HCT116 (cell line): ENCODE results near the gene OIP5. TPM values are rescaled to one million over a fixed set of nuclear protein-coding genes. Genes with fewer than 3 reads are reported as not detected.
"Not testable (repeated sequence)": the region's sequence is repeated elsewhere in the genome, so short reads cannot be mapped to it uniquely, and the experiment has no call there.

Experiments
- ATAC-seq: fragments of 200-7000 bp; cut with Tn5 transposase; 2 replicates; pipeline ENCODE4 v1.9.1; 2020; ENCODE audit warnings: mild to moderate bottlenecking, moderate library complexity
- BruUV-seq: library from RNA; stranded (reverse); fragments of 400-500 nt; replicated peaks from 2 replicates; lab custom pipeline; 2021; lab: Mats Ljungman, UMichigan
- CTCF ChIA-PET: fragments of 300-600 bp; sonication (Branson Sonifier 250); formaldehyde crosslinking; loops from one replicate; lab custom pipeline; 2021; ENCODE audit warnings: antibody characterized with exemption; lab: Charles Lee
- POLR2A ChIA-PET: fragments of 300-600, 350-600 bp; sonication (Branson Sonifier 250); formaldehyde crosslinking; loops from one replicate; lab custom pipeline; 2021; ENCODE audit warnings: antibody characterized with exemption; lab: Charles Lee
- RAD21 ChIA-PET, 2 experiments: fragments of 300-600 bp; sonication (Branson Sonifier 250); formaldehyde crosslinking; loops; one replicate each; lab custom pipeline; 2023; ENCODE audit warnings: low total read pairs in 2 of 2; ENCODE audit not compliant: uncharacterized antibody in 2 of 2, unreplicated experiment in 2 of 2, low non-redundant PET in 1 of 2; lab: Charles Lee
- DNase-seq: peaks from one replicate; pipeline ENCODE4 v3.0.0-alpha.2; 2010; ENCODE audit warnings: low read depth, low spot score
- H2AFZ ChIP-seq: fragments of 200-600 bp; shearing (Covaris generic), sonication (generic); 2 replicates; pipeline ENCODE4 v1.6.1; 2017; ENCODE audit warnings: low read depth, mixed run types, mixed read lengths, antibody characterized with exemption, low read length; ENCODE audit not compliant: poor library complexity, severe bottlenecking
- H3K27ac ChIP-seq: 2 replicates; pipeline ENCODE4 v1.5.1; 2012; ENCODE audit warnings: low read depth, low read length
- H3K27me3 ChIP-seq: fragments of 200-600 bp; sonication (generic); 2 replicates; pipeline ENCODE4 v1.6.1; 2016; ENCODE audit warnings: mixed run types, low read length, mixed read lengths; ENCODE audit not compliant: insufficient read depth
- H3K36me3 ChIP-seq, 2 experiments: fragments of 200-500 bp in 1 of 2; fragments of 200-600 bp in 1 of 2; sonication (Bioruptor generic) in 1 of 2; sonication (generic) in 1 of 2; 2 replicates each; pipeline versions ENCODE4 v1.5.1 to v1.6.1; 2014 to 2016; ENCODE audit warnings: low read length in 2 of 2, inconsistent platforms in 1 of 2, mixed read lengths in 1 of 2, mixed run types in 1 of 2; ENCODE audit not compliant: insufficient read depth in 2 of 2, control insufficient read depth in 1 of 2
- H3K4me1 ChIP-seq, 2 experiments: fragments of 200-600 bp in 1 of 2; sonication (generic) in 1 of 2; 2 replicates each; pipeline versions ENCODE4 v1.5.1 to v1.6.1; 2012 to 2017; ENCODE audit warnings: low read length in 2 of 2, inconsistent platforms in 1 of 2, mild to moderate bottlenecking in 1 of 2, mixed read lengths in 1 of 2, mixed run types in 1 of 2, moderate library complexity in 1 of 2; ENCODE audit not compliant: insufficient read depth in 2 of 2, control insufficient read depth in 1 of 2
- H3K4me2 ChIP-seq: fragments of 200-600 bp; sonication (generic); 2 replicates; pipeline ENCODE4 v1.6.1; 2017; ENCODE audit warnings: mixed run types, low read length, mixed read lengths
- H3K4me3 ChIP-seq, 2 experiments: fragments of 200-600 bp in 1 of 2; sonication (generic) in 1 of 2; replicated peaks in 1 of 2; 2 replicates each; pipeline ENCODE4 v1.5.1; 2011 to 2016; ENCODE audit warnings: low read length in 2 of 2, control low read depth in 1 of 2, low read depth in 1 of 2, mild to moderate bottlenecking in 1 of 2, mixed read lengths in 1 of 2, mixed run types in 1 of 2
- H3K79me2 ChIP-seq: fragments of 200-600 bp; sonication (generic); 2 replicates; pipeline ENCODE4 v1.6.1; 2017; ENCODE audit warnings: mild to moderate bottlenecking, mixed run types, low read length, moderate library complexity, mixed read lengths; ENCODE audit not compliant: insufficient read depth
- H3K9ac ChIP-seq: fragments of 200-600 bp; sonication (generic); 2 replicates; pipeline ENCODE4 v1.6.1; 2016; ENCODE audit warnings: low read length, mixed read lengths
- H3K9me2 ChIP-seq: fragments of 200-600 bp; sonication (generic), shearing (Covaris generic); 2 replicates; pipeline ENCODE4 v1.6.1; 2017; ENCODE audit warnings: mixed run types, mild to moderate bottlenecking, moderate library complexity; ENCODE audit not compliant: insufficient read depth
- H3K9me3 ChIP-seq, 2 experiments: fragments of 200-500 bp in 1 of 2; fragments of 200-600 bp in 1 of 2; sonication (Bioruptor generic) in 1 of 2; sonication (generic) in 1 of 2; 2 replicates each; pipeline ENCODE4 v1.6.1; 2014 to 2017; ENCODE audit warnings: low read length in 2 of 2, mixed read lengths in 2 of 2, inconsistent platforms in 1 of 2, low read depth in 1 of 2, mild to moderate bottlenecking in 1 of 2, mixed run types in 1 of 2, moderate library complexity in 1 of 2; ENCODE audit not compliant: control insufficient read depth in 1 of 2, insufficient read depth in 1 of 2
- H4K20me1 ChIP-seq: fragments of 200-600 bp; sonication (generic), shearing (Covaris generic); 2 replicates; pipeline ENCODE4 v1.6.1; 2017; ENCODE audit warnings: mixed run types, mild to moderate bottlenecking, moderate library complexity; ENCODE audit not compliant: insufficient read depth
- CEBPB ChIP-seq: IDR thresholded peaks from 2 replicates; pipeline ENCODE4 v1.6.1; 2012; ENCODE audit warnings: low read depth
- EGR1 ChIP-seq: IDR thresholded peaks from 2 replicates; pipeline ENCODE4 v1.6.1; 2012; ENCODE audit warnings: low read depth
- ELF1 ChIP-seq: IDR thresholded peaks from 2 replicates; pipeline ENCODE4 v1.6.1; 2012; ENCODE audit warnings: low read depth, borderline replicate concordance
- EZH2 ChIP-seq: fragments of 200-600 bp; sonication (generic); IDR thresholded peaks from 2 replicates; pipeline ENCODE4 v1.6.1; 2017; ENCODE audit warnings: antibody characterized with exemption, mixed run types
- EZH2phosphoT487 ChIP-seq: fragments of 200-600 bp; IDR thresholded peaks from 2 replicates; pipeline ENCODE4 v1.6.1; 2018; ENCODE audit warnings: antibody characterized with exemption, borderline replicate concordance
- SIN3A ChIP-seq: IDR thresholded peaks from 2 replicates; pipeline ENCODE4 v1.6.1; 2012; ENCODE audit warnings: low read depth
- TCF7L2 ChIP-seq: IDR thresholded peaks from 2 replicates; pipeline ENCODE4 v1.7.0; 2011; ENCODE audit warnings: borderline replicate concordance, inconsistent platforms; ENCODE audit not compliant: insufficient read depth, insufficient read length; ENCODE audit errors: extremely low read depth
- intact Hi-C: fragments of 100-400 bp; cut with micrococcal nuclease; formaldehyde crosslinking; loops from 2 replicates; pipeline ENCODE4 v1.10.0; 2022
- total RNA-seq: library from RNA; stranded (reverse); gene quantifications from one replicate; pipeline ENCODE4 v1.2.1, GENCODE V29; 2021; ENCODE audit not compliant: unreplicated experiment
- TF ChIP-seq, protein P1 (sequence below): IDR thresholded peaks from 2 replicates; pipeline ENCODE4 v1.6.1; 2012; ENCODE audit warnings: low read depth

The OIP5 gene
- total RNA-seq, 1 experiment from 2014 or later, result 19.7 TPM

DNA sequence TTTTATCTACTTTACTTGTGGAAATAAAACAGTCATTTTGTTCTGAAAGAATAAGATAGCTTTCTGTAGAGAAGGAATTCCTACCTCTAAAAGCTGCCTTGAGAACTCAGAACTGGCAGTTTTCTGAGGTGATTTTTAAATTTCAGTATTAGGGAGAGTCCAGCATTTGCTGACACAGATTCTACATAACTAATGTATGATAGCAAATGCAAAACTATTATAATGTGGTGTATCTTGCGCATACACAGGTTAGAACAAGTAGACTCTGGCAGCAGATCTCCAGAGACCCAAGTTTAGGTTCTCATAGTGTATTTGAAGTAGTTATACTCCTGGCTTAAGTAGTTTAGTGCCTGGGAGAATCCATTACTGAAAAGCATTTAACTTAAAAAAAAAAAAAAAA lies 30.8 kb downstream of the OIP5 start (continued):
- no peak for TF ChIP-seq TCF7L2
- TF ChIP-seq, all 23 proteins: peak for 0

DNA sequence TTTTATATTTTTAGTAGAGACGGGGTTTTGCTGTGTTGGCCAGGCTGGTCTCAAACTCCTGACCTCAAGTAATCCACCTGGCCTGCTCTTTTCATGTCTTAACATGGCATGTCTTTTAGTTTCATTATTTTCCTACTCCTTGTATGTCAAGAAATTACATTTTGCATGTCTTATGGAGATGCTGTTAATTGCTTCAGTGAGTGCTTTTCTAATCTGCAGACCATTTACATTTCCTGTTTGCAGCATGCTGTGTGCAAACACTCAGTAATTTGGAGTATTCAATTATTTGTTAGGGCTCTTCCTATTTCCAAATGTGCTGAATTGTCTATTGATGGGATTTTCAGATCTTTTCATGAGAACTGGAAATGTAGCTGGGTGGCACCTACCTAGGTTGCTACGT lies 31.3 kb downstream of the OIP5 start:
- RAD21 ChIA-PET, H3K4me1 ChIP-seq, H3K9me3 ChIP-seq, intact Hi-C loops, DNase-seq, H3K4me3 ChIP-seq, H3K9me2 ChIP-seq, H3K27ac ChIP-seq, ATAC-seq, CTCF ChIA-PET, BruUV-seq, H3K9ac ChIP-seq, H3K4me2 ChIP-seq, H4K20me1 ChIP-seq, H3K27me3 ChIP-seq, H2AFZ ChIP-seq: not testable (repeated sequence)
- Histone ChIP-seq H3K79me2 (peaks cover 22% of the 10 kb centered on the region), H3K36me3 (peaks cover 5 to 17% of the 10 kb centered on the region in 2 experiments; a peak in 2 of 4 replicates)
- POLR2A ChIA-PET, result interaction anchor here (0.6 kb wide), 1 partner anchor 10 kb away, joined by 5 read pairs; no protein-coding TSS in a partner anchor

DNA sequence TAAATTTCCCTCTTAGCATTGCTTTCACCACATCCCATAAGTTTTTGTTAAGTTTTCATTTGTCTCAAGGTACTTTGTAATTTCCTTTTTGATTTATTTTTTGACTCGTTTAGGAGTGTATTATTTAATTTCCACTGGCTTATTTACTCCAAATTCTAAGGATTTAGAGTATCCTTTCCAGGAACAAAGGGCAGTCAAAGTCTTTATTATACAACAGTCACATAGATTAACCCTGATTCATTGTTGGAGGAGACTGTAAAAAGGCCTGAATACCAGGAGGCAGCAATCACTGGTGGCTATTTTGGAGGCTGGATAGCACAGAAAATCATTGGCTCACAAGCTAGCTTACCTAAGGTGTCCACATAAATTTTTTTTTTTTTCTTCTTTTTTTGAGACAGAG lies 39.9 kb downstream of the OIP5 start:
- DNase-seq (no peak), ATAC-seq (no peak)
- H2AFZ ChIP-seq, result no peak overlapping the region
- H3K27me3 ChIP-seq, result no peaks in the 10 kb centered on the region
- no peak overlapping the region for H3K9ac ChIP-seq
- no TSS peak for BruUV-seq
- no peak overlapping the region for H3K4me2 ChIP-seq
- no peaks in the 10 kb centered on the region for H3K9me3 ChIP-seq
- 0 out of 2 replicates have a peak, but pooled peaks cover 7% of the 10 kb centered on the region for H4K20me1 ChIP-seq
- intact Hi-C loops, result no loop called here
- H3K9me2 ChIP-seq, result no peaks in the 10 kb centered on the region
- no peak overlapping the region for H3K27ac ChIP-seq
- H3K4me1 ChIP-seq, result 0 out of 4 replicates have a peak, but pooled peaks cover 0 to under 1% of the 10 kb centered on the region in 2 experiments
- peaks cover 51% of the 10 kb centered on the region for H3K79me2 ChIP-seq
- H3K36me3 ChIP-seq, result peaks cover 14 to 17% of the 10 kb centered on the region in 2 experiments; a peak in 3 of 4 replicates
- H3K4me3 ChIP-seq, result no peak overlapping the region
- ChIA-PET RAD21 (no interaction called here), CTCF (no interaction called here), POLR2A (no interaction called here)
- TF ChIP-seq SIN3A (no peak), TCF7L2 (no peak), CEBPB (no peak), ELF1 (no peak), EGR1 (no peak), EZH2 (no peak), EZH2phosphoT487 (no peak)
- TF ChIP-seq, protein P1, sequence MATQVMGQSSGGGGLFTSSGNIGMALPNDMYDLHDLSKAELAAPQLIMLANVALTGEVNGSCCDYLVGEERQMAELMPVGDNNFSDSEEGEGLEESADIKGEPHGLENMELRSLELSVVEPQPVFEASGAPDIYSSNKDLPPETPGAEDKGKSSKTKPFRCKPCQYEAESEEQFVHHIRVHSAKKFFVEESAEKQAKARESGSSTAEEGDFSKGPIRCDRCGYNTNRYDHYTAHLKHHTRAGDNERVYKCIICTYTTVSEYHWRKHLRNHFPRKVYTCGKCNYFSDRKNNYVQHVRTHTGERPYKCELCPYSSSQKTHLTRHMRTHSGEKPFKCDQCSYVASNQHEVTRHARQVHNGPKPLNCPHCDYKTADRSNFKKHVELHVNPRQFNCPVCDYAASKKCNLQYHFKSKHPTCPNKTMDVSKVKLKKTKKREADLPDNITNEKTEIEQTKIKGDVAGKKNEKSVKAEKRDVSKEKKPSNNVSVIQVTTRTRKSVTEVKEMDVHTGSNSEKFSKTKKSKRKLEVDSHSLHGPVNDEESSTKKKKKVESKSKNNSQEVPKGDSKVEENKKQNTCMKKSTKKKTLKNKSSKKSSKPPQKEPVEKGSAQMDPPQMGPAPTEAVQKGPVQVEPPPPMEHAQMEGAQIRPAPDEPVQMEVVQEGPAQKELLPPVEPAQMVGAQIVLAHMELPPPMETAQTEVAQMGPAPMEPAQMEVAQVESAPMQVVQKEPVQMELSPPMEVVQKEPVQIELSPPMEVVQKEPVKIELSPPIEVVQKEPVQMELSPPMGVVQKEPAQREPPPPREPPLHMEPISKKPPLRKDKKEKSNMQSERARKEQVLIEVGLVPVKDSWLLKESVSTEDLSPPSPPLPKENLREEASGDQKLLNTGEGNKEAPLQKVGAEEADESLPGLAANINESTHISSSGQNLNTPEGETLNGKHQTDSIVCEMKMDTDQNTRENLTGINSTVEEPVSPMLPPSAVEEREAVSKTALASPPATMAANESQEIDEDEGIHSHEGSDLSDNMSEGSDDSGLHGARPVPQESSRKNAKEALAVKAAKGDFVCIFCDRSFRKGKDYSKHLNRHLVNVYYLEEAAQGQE, result no peak
